HUES64 (cell line): ENCODE data around the gene ZNF516.
A peak's percentile ranks its signal among the peaks of the same experiment; 100 is the strongest.

Source experiments
- H3K27ac ChIP-seq: 2 replicates; pipeline ENCODE4 v1.7.0; 2013; ENCODE audit warnings: low read depth, low read length, inconsistent platforms
- H3K27me3 ChIP-seq: 2 replicates; pipeline ENCODE4 v1.6.1; 2013; ENCODE audit warnings: mild to moderate bottlenecking, low read length; ENCODE audit not compliant: insufficient read depth
- H3K36me3 ChIP-seq: 2 replicates; pipeline ENCODE4 v1.6.1; 2013; ENCODE audit warnings: mild to moderate bottlenecking, low read length; ENCODE audit not compliant: insufficient read depth
- H3K4me1 ChIP-seq: 2 replicates; pipeline ENCODE4 v1.6.1; 2013; ENCODE audit warnings: mild to moderate bottlenecking, low read length, moderate library complexity; ENCODE audit not compliant: insufficient read depth
- H3K4me3 ChIP-seq: 2 replicates; pipeline ENCODE4 v1.5.1; 2013; ENCODE audit warnings: mild to moderate bottlenecking, low read length, moderate library complexity
- H3K9ac ChIP-seq: 2 replicates; pipeline ENCODE4 v1.6.1; 2013; ENCODE audit warnings: mild to moderate bottlenecking, low read depth, low read length
- H3K9me3 ChIP-seq: 2 replicates; pipeline ENCODE4 v1.6.1; 2013; ENCODE audit warnings: low read depth, low read length; ENCODE audit not compliant: insufficient read depth
- WGBS: fragments of 150-250, 120-280 bp; methylation state at CpG from one replicate; pipeline ENCODE4 v1.1.7; 2013; ENCODE audit warnings: missing lambda C conversion rate; 5-methylcytosine and 5-hydroxymethylcytosine counted together

Gene ZNF516

GRCh38 chr18:76451396-76452331, 43.4 kb downstream of the ZNF516 start:
- peaks cover 52% of the 10 kb centered on the region for H3K4me1 ChIP-seq
- no peaks in the 10 kb centered on the region for H3K36me3 ChIP-seq
- H3K27me3 ChIP-seq: peaks cover 32% of the 10 kb centered on the region
- H3K4me3 ChIP-seq: peak overlapping the region; percentile 52
- peak overlapping the region; percentile 10; the same call in 1 of the 2 replicates for H3K27ac ChIP-seq
- H3K9ac ChIP-seq: peak overlapping the region; percentile 67
- no peaks in the 10 kb centered on the region for H3K9me3 ChIP-seq
- WGBS: 17% methylated on average over 26 of the region's 28 CpGs

GRCh38 chr18:76450452-76451395, 44.3 kb downstream of the ZNF516 start:
- Histone ChIP-seq H3K27me3 (peaks cover 32% of the 10 kb centered on the region), H3K9me3 (no peaks in the 10 kb centered on the region), H3K4me1 (peaks cover 52% of the 10 kb centered on the region), H3K27ac (peak overlapping the region; percentile 10), H3K4me3 (peak overlapping the region; percentile 52), H3K36me3 (no peaks in the 10 kb centered on the region), H3K9ac (peak overlapping the region; percentile 67)
- 9% methylated on average over 35 of the region's 35 CpGs for WGBS

GRCh38 chr18:76449111-76449453, 46.0 kb downstream of the ZNF516 start:
- Histone ChIP-seq H3K4me1 (peaks cover 45% of the 10 kb centered on the region), H3K4me3 (no peak overlapping the region), H3K27ac (no peak overlapping the region), H3K9ac (no peak overlapping the region), H3K9me3 (no peaks in the 10 kb centered on the region), H3K36me3 (no peaks in the 10 kb centered on the region), H3K27me3 (peaks cover 32% of the 10 kb centered on the region)
- WGBS: 92% methylated on average over 5 of the region's 5 CpGs

GRCh38 chr18:76448256-76449110, 46.6 kb downstream of the ZNF516 start:
- Histone ChIP-seq H3K36me3 (no peaks in the 10 kb centered on the region), H3K4me3 (no peak overlapping the region), H3K27me3 (peaks cover 29% of the 10 kb centered on the region), H3K4me1 (peaks cover 39% of the 10 kb centered on the region), H3K9me3 (no peaks in the 10 kb centered on the region), H3K9ac (no peak overlapping the region), H3K27ac (no peak overlapping the region)
- whole genome bisulfite sequencing: 94% methylated on average over 16 of the region's 16 CpGs

GRCh38 chr18:76447258-76447890, 47.7 kb downstream of the ZNF516 start:
- Histone ChIP-seq H3K9me3 (no peaks in the 10 kb centered on the region), H3K27me3 (peaks cover 18% of the 10 kb centered on the region), H3K36me3 (no peaks in the 10 kb centered on the region; the same call in 1 of the 2 replicates), H3K4me3 (no peak overlapping the region), H3K4me1 (peaks cover 28% of the 10 kb centered on the region), H3K9ac (no peak overlapping the region), H3K27ac (no peak overlapping the region)
- 95% methylated on average over 21 of the region's 21 CpGs for WGBS

GRCh38 chr18:76446321-76447257, 48.5 kb downstream of the ZNF516 start:
- H3K9ac ChIP-seq: no peak overlapping the region
- H3K36me3 ChIP-seq: peaks cover 6% of the 10 kb centered on the region; the same call in 1 of the 2 replicates
- peaks cover 10% of the 10 kb centered on the region for H3K27me3 ChIP-seq
- no peak overlapping the region for H3K27ac ChIP-seq
- H3K4me1 ChIP-seq: peaks cover 20% of the 10 kb centered on the region
- 93% methylated on average over 20 of the region's 20 CpGs for WGBS
- no peak overlapping the region for H3K4me3 ChIP-seq
- H3K9me3 ChIP-seq: no peaks in the 10 kb centered on the region

- Histone ChIP-seq H3K4me3 (no peak overlapping the region), H3K9me3 (no peaks in the 10 kb centered on the region), H3K27ac (no peak overlapping the region), H3K9ac (no peak overlapping the region), H3K27me3 (peaks cover 4% of the 10 kb centered on the region; the same call in 1 of the 2 replicates), H3K36me3 (peaks cover 9% of the 10 kb centered on the region), H3K4me1 (peaks cover 16% of the 10 kb centered on the region; the same call in 1 of the 2 replicates)
- WGBS: 93% methylated on average over 11 of the region's 11 CpGs
Observed at GRCh38 chr18:76445741-76446232, 49.3 kb downstream of the ZNF516 start.

- no peaks in the 10 kb centered on the region for H3K9me3 ChIP-seq
- no peaks in the 10 kb centered on the region for H3K27me3 ChIP-seq
- H3K4me3 ChIP-seq: no peak overlapping the region
- 100% methylated on average over 2 of the region's 3 CpGs for WGBS
- H3K36me3 ChIP-seq: peaks cover 14% of the 10 kb centered on the region
- no peak overlapping the region for H3K27ac ChIP-seq
- H3K9ac ChIP-seq: no peak overlapping the region
- H3K4me1 ChIP-seq: peaks cover 11% of the 10 kb centered on the region; the same call in 1 of the 2 replicates
Observed at GRCh38 chr18:76445275-76445674, 49.8 kb downstream of the ZNF516 start.

- no peaks in the 10 kb centered on the region for H3K27me3 ChIP-seq
- no peak overlapping the region for H3K9ac ChIP-seq
- peaks cover 19% of the 10 kb centered on the region for H3K36me3 ChIP-seq
- peaks cover 6% of the 10 kb centered on the region; the same call in 1 of the 2 replicates for H3K4me1 ChIP-seq
- WGBS: 88% methylated on average over 13 of the region's 13 CpGs
- no peaks in the 10 kb centered on the region for H3K9me3 ChIP-seq
- no peak overlapping the region for H3K4me3 ChIP-seq
- no peak overlapping the region for H3K27ac ChIP-seq
Observed at GRCh38 chr18:76444446-76445105, 50.5 kb downstream of the ZNF516 start.
